Natural killer cell (primary cell): ENCODE data around the gene ATP1B3. TPM values are rescaled to one million over a fixed set of nuclear protein-coding genes. Genes with fewer than 3 reads are reported as not detected.

Experiments used
- ATAC-seq, 3 donors: fragments of 150-1000 bp in 2 of 3; fragments of 200-7000 bp in 1 of 3; cut with Tn5 transposase; 1 replicate in 1 of 3; 2 replicates in 2 of 3; pipeline ENCODE4 v1.10.0; 2021; ENCODE audit warnings: mild to moderate bottlenecking in 2 of 3, moderate library complexity in 2 of 3
- DNase-seq, 2 donors: peaks; one replicate each; pipeline versions ENCODE4 v3.0.0 to v3.0.0-alpha.2; 2013 to 2021; ENCODE audit warnings: mixed read lengths in 1 of 2
- H3K27ac ChIP-seq: one replicate; pipeline ENCODE4 v1.5.1; 2013; ENCODE audit warnings: mild to moderate bottlenecking, low read length
- H3K27me3 ChIP-seq: one replicate; pipeline ENCODE4 v1.6.1; 2013; ENCODE audit warnings: low read length; ENCODE audit not compliant: control insufficient read depth, insufficient read depth
- H3K36me3 ChIP-seq: one replicate; pipeline ENCODE4 v1.6.1; 2013; ENCODE audit warnings: low read length; ENCODE audit not compliant: control insufficient read depth, insufficient read depth
- H3K4me1 ChIP-seq: one replicate; pipeline ENCODE4 v1.6.1; 2013; ENCODE audit warnings: low read length; ENCODE audit not compliant: control insufficient read depth, insufficient read depth
- H3K4me3 ChIP-seq: one replicate; pipeline ENCODE4 v1.5.1; 2013; ENCODE audit warnings: low read length
- H3K9me3 ChIP-seq: one replicate; pipeline ENCODE4 v1.6.1; 2013; ENCODE audit warnings: low read length; ENCODE audit not compliant: control insufficient read depth, insufficient read depth
- H3K27ac Mint-ChIP-seq, 2 donors: one replicate each; pipeline ENCODE4 v1.8.0; 2022; ENCODE audit warnings: mild to moderate bottlenecking in 2 of 2, mixed read lengths in 2 of 2, moderate library complexity in 1 of 2
- H3K27me3 Mint-ChIP-seq, 2 donors: one replicate each; pipeline ENCODE4 v1.8.0; 2022; ENCODE audit warnings: low read depth in 2 of 2, mixed read lengths in 2 of 2
- H3K36me3 Mint-ChIP-seq: one replicate; pipeline ENCODE4 v1.8.0; 2022; ENCODE audit warnings: mixed read lengths
- H3K4me1 Mint-ChIP-seq, 2 donors: one replicate each; pipeline ENCODE4 v1.8.0; 2022; ENCODE audit warnings: mixed read lengths in 2 of 2
- H3K4me3 Mint-ChIP-seq: one replicate; pipeline ENCODE4 v1.8.0; 2022; ENCODE audit warnings: mild to moderate bottlenecking, moderate library complexity, mixed read lengths
- H3K9me3 Mint-ChIP-seq, 2 donors: one replicate each; pipeline ENCODE4 v1.8.0; 2022; ENCODE audit warnings: mixed read lengths in 2 of 2
- CTCF ChIP-seq: fragments of 200-600 bp; IDR thresholded peaks from one replicate; pipeline ENCODE4 v1.8.0; 2022; ENCODE audit warnings: antibody characterized with exemption
- WGBS: methylation state at CpG from one replicate; pipeline ENCODE4 v1.1.7; 2013; ENCODE audit warnings: missing lambda C conversion rate; ENCODE audit not compliant: insufficient coverage; 5-methylcytosine and 5-hydroxymethylcytosine counted together
- intact Hi-C: fragments of 100-400 bp; cut with micrococcal nuclease; formaldehyde crosslinking; loops from one replicate; pipeline ENCODE4 v1.14.2; 2022
- total RNA-seq, 4 donors: library from RNA; stranded (reverse); fragments of 120-200 nt in 1 of 4; gene quantifications; one replicate each; pipeline versions ENCODE4 v1.2.3 to v1.2.4, GENCODE V29; 2013 to 2022

The ATP1B3 gene
- total RNA-seq, 3 donors from 2014 or later (not counting 1 experiment from before 2014, with no cell fraction given): 46.7 to 81.1 (median 78.2) TPM

- DNase-seq (no peak), ATAC-seq (no peak)
- Histone ChIP-seq H3K9me3 (peaks cover 6% of the 10 kb centered on the region), H3K4me3 (no peak overlapping the region), H3K27me3 (no peaks in the 10 kb centered on the region), H3K4me1 (no peaks in the 10 kb centered on the region), H3K36me3 (no peaks in the 10 kb centered on the region), H3K27ac (no peak overlapping the region)
- no peaks in the 10 kb centered on the region for H3K9me3 Mint-ChIP-seq
- no peak overlapping the region for H3K4me3 Mint-ChIP-seq
- H3K27me3 Mint-ChIP-seq: no peaks in the 10 kb centered on the region
- no peak overlapping the region for H3K27ac Mint-ChIP-seq
- intact Hi-C loops: no loop called here
- no CpG with 5 or more reads among the region's 1 CpG for WGBS
- H3K36me3 Mint-ChIP-seq: no peaks in the 10 kb centered on the region
- TF ChIP-seq CTCF: no peak
- peaks cover 10 to 16% of the 10 kb centered on the region in 2 donors for H3K4me1 Mint-ChIP-seq
Observed at GRCh38 chr3:141898908-141899307, 22.5 kb downstream of the ATP1B3 start.

- peaks cover 6% of the 10 kb centered on the region for H3K9me3 ChIP-seq
- H3K4me1 Mint-ChIP-seq: peaks cover 10 to 21% of the 10 kb centered on the region in 2 donors
- DNase-seq (no peak), ATAC-seq (no peak)
- no peak for TF ChIP-seq CTCF
- H3K4me3 Mint-ChIP-seq: no peak overlapping the region
- intact Hi-C loops: no loop called here
- H3K9me3 Mint-ChIP-seq: no peaks in the 10 kb centered on the region
- no peaks in the 10 kb centered on the region for H3K4me1 ChIP-seq
- no peak overlapping the region for H3K27ac Mint-ChIP-seq
- no peaks in the 10 kb centered on the region for H3K27me3 ChIP-seq
- H3K36me3 ChIP-seq: peaks cover 3% of the 10 kb centered on the region
- H3K4me3 ChIP-seq: no peak overlapping the region
- H3K36me3 Mint-ChIP-seq: no peaks in the 10 kb centered on the region
- H3K27ac ChIP-seq: no peak overlapping the region
- 94% methylated on average over 3 of the region's 3 CpGs for WGBS
- H3K27me3 Mint-ChIP-seq: no peaks in the 10 kb centered on the region
Observed at GRCh38 chr3:141900343-141900742, 23.9 kb downstream of the ATP1B3 start.

GRCh38 chr3:141901914-141902313, 25.5 kb downstream of the ATP1B3 start:
- peaks cover 3% of the 10 kb centered on the region for H3K36me3 ChIP-seq
- no peak overlapping the region for H3K4me3 ChIP-seq
- Mint-ChIP-seq H3K4me3 (no peak overlapping the region), H3K4me1 (peaks cover 9 to 19% of the 10 kb centered on the region in 2 donors), H3K9me3 (no peaks in the 10 kb centered on the region), H3K36me3 (no peaks in the 10 kb centered on the region), H3K27ac (no peak overlapping the region), H3K27me3 (no peaks in the 10 kb centered on the region)
- TF ChIP-seq CTCF: no peak
- WGBS: no CpG with 5 or more reads among the region's 2 CpGs
- DNase-seq: no peak
- no peaks in the 10 kb centered on the region for H3K27me3 ChIP-seq
- no peak for ATAC-seq
- H3K9me3 ChIP-seq: peaks cover 6% of the 10 kb centered on the region
- intact Hi-C loops: no loop called here
- no peak overlapping the region for H3K27ac ChIP-seq
- H3K4me1 ChIP-seq: no peaks in the 10 kb centered on the region

- Histone ChIP-seq H3K36me3 (peaks cover 10% of the 10 kb centered on the region), H3K27me3 (no peaks in the 10 kb centered on the region), H3K9me3 (peaks cover 6% of the 10 kb centered on the region), H3K4me1 (no peaks in the 10 kb centered on the region), H3K4me3 (no peak overlapping the region), H3K27ac (no peak overlapping the region)
- 66% methylated on average over 3 of the region's 4 CpGs for WGBS
- intact Hi-C loops: no loop called here
- H3K4me1 Mint-ChIP-seq: peaks cover 5 to 14% of the 10 kb centered on the region in 2 donors
- H3K9me3 Mint-ChIP-seq: no peaks in the 10 kb centered on the region
- H3K27me3 Mint-ChIP-seq: no peaks in the 10 kb centered on the region
- peaks cover 12% of the 10 kb centered on the region for H3K36me3 Mint-ChIP-seq
- no peak for ATAC-seq
- H3K27ac Mint-ChIP-seq: no peak overlapping the region
- DNase-seq: no peak
- H3K4me3 Mint-ChIP-seq: no peak overlapping the region
- no peak for TF ChIP-seq CTCF
Observed at GRCh38 chr3:141904203-141904602, 27.8 kb downstream of the ATP1B3 start.
